ENCODE results near the gene CPZ.

CPZ gene

DNA sequence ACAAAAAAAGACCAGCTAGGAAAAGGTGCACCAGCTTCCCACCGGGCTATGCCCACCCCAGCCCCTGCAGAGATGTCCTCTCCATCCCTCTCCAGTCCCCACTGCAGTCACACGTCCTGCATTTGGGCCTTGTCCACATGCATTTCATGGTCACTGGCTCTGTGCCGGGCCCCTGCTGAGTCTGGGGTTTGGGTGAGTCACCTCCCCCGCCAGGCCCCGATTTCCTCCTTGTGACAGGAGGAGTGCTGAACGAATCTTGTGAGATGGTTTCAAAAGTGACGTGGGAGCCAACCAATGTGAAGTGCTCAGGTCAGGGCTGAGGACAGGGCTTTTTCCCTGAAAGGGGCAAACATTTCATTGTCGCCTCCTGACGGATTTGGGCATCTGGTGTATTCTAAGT is 7.1 kb downstream of the CPZ start:
- H3K4me1 ChIP-seq (ENCODE audit: insufficient read depth, low read length), result peaks cover 5% of the 10 kb centered on the region
- H3K9me3 ChIP-seq (ENCODE audit: low read length), result no peaks in the 10 kb centered on the region
- no peak overlapping the region for H3K9ac ChIP-seq (ENCODE audit: low read length)
- H3K27ac ChIP-seq (ENCODE audit: low read depth, low read length), result no peak overlapping the region
- no peaks in the 10 kb centered on the region for H3K36me3 ChIP-seq (ENCODE audit: insufficient read depth, low read length)
- no peaks in the 10 kb centered on the region for H3K27me3 ChIP-seq (ENCODE audit: control insufficient read depth in 1 of 2, insufficient read depth in 2 of 2, low read length in 2 of 2)
- no peak overlapping the region for H3K4me3 ChIP-seq (ENCODE audit: low read depth in 1 of 2, low read length in 2 of 2)

DNA sequence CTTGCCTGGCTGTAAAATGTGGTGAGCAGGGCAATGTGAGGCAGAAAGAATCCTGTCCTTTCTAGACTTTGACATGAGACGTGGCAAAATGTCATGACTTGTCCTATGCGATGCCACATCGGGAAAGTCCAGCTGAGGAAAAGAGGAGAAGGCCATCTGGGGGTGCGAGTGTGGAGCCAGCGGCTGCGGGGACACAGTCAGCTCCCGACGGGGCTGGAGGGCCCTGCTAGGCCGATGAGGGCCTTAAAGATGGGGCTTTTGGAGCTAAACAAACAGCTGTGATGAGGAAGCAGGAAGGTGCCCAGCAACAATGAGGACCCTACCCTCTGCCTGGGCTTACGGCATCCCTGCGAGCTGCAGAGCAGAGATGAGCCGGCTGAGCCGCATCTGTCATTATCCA is 7.7 kb downstream of the CPZ start:
- H3K9me3 ChIP-seq (ENCODE audit: low read length), result no peaks in the 10 kb centered on the region
- no peaks in the 10 kb centered on the region for H3K36me3 ChIP-seq (ENCODE audit: insufficient read depth, low read length)
- H3K27ac ChIP-seq (ENCODE audit: low read depth, low read length), result no peak overlapping the region
- H3K4me3 ChIP-seq (ENCODE audit: low read depth in 1 of 2, low read length in 2 of 2), result no peak overlapping the region
- H3K27me3 ChIP-seq (ENCODE audit: control insufficient read depth in 1 of 2, insufficient read depth in 2 of 2, low read length in 2 of 2), result no peaks in the 10 kb centered on the region
- no peak overlapping the region for H3K9ac ChIP-seq (ENCODE audit: low read length)
- H3K4me1 ChIP-seq (ENCODE audit: insufficient read depth, low read length), result peaks cover 5% of the 10 kb centered on the region

DNA sequence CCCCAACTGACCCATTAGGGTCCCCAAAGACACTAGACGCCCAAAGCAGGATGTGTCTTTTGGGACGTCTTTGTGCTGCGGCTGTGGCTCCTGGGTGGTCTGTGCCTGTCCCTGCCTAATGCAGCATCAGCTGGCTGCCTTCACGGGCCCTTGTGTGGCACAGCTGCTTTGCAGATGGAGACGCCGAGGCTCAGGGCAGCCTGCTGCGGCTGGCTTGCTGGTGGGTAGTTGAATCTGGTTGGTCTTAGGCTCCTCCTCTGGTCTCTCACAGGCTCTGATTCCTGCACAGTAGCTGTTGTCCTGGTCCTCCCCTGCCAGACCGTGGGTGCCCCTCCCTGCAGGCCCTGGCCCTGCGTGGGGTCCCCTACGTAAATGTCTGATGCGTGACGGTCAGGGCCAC is 8.1 kb downstream of the CPZ start:
- Histone ChIP-seq H3K4me1 (ENCODE audit: insufficient read depth, low read length) (peaks cover 5% of the 10 kb centered on the region), H3K27ac (ENCODE audit: low read depth, low read length) (no peak overlapping the region), H3K9ac (ENCODE audit: low read length) (no peak overlapping the region), H3K36me3 (ENCODE audit: insufficient read depth, low read length) (no peaks in the 10 kb centered on the region), H3K9me3 (ENCODE audit: low read length) (no peaks in the 10 kb centered on the region), H3K27me3 (ENCODE audit: control insufficient read depth in 1 of 2, insufficient read depth in 2 of 2, low read length in 2 of 2) (no peaks in the 10 kb centered on the region), H3K4me3 (ENCODE audit: low read depth in 1 of 2, low read length in 2 of 2) (no peak overlapping the region)

DNA sequence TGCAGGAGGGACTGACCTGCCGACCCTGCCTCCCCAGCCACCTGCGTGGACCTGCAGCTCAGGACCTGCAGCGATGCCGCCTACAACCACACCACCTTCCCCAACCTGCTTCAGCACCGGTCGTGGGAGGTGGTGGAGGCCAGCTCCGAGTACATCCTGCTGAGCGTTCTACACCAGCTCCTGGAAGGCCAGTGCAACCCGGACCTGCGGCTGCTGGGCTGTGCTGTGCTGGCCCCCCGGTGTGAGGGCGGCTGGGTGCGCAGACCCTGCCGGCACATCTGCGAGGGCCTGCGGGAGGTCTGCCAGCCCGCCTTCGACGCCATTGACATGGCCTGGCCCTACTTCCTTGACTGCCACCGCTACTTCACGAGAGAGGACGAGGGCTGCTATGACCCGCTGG is 8.5 kb downstream of the CPZ start:
- H3K4me1 ChIP-seq (ENCODE audit: insufficient read depth, low read length), result peaks cover 5% of the 10 kb centered on the region
- no peak overlapping the region for H3K9ac ChIP-seq (ENCODE audit: low read length)
- H3K27me3 ChIP-seq (ENCODE audit: control insufficient read depth in 1 of 2, insufficient read depth in 2 of 2, low read length in 2 of 2), result no peaks in the 10 kb centered on the region
- H3K36me3 ChIP-seq (ENCODE audit: insufficient read depth, low read length), result no peaks in the 10 kb centered on the region
- H3K4me3 ChIP-seq (ENCODE audit: low read depth in 1 of 2, low read length in 2 of 2), result no peak overlapping the region
- H3K9me3 ChIP-seq (ENCODE audit: low read length), result no peaks in the 10 kb centered on the region
- H3K27ac ChIP-seq (ENCODE audit: low read depth, low read length), result no peak overlapping the region

- Histone ChIP-seq H3K27ac (ENCODE audit: low read depth, low read length) (no peak overlapping the region), H3K36me3 (ENCODE audit: insufficient read depth, low read length) (no peaks in the 10 kb centered on the region), H3K4me1 (ENCODE audit: insufficient read depth, low read length) (peaks cover 5% of the 10 kb centered on the region), H3K4me3 (ENCODE audit: low read depth in 1 of 2, low read length in 2 of 2) (no peak overlapping the region), H3K27me3 (ENCODE audit: control insufficient read depth in 1 of 2, insufficient read depth in 2 of 2, low read length in 2 of 2) (peaks cover 0 to 3% of the 10 kb centered on the region in 2 donors), H3K9ac (ENCODE audit: low read length) (no peak overlapping the region), H3K9me3 (ENCODE audit: low read length) (no peaks in the 10 kb centered on the region)
Measured at GRCh38 chr4:8601556-8601955, 9.0 kb downstream of the CPZ start.

DNA sequence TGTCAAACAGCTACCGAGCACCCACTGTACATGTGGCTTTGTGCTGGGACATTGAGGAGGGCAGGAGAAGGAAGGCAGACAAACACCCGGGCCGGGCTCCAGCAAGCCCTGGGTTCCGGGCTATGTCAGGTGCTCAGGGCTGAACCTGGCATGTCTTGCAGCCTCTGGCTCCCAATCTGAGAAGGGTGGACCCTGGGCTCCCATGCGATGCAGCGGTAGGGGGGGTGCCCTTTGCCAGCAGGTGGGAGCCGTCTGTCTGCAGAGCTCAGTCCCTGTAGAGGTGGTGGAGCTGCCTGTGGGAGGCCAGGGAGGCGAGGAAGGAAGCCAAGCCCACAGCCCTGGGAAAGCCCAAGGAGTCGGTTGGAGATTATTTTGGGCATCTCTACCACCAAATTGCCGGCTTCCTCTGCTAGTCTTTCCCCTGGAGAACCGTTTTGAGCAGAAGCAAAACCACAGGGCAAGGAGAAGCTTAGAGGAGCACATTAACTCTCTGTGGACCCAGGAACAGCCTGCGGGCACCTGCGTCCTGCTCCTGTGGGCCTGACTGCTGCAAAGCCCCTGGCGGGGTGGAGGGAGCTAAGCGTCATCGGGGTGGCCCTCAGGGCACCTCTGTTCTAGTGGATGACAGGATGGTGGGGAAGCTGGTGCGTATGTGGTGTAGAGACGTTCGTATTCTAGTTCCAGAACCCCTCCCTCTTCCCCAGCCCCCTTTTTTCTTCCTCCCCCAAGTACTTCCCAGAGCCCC is 10.3 kb downstream of the CPZ start:
- Histone ChIP-seq H3K27me3 (ENCODE audit: control insufficient read depth in 1 of 2, insufficient read depth in 2 of 2, low read length in 2 of 2) (peaks cover 0 to 14% of the 10 kb centered on the region in 2 donors), H3K36me3 (ENCODE audit: insufficient read depth, low read length) (no peaks in the 10 kb centered on the region), H3K9me3 (ENCODE audit: low read length) (no peaks in the 10 kb centered on the region), H3K9ac (ENCODE audit: low read length) (no peak overlapping the region), H3K4me3 (ENCODE audit: low read depth in 1 of 2, low read length in 2 of 2) (no peak overlapping the region), H3K4me1 (ENCODE audit: insufficient read depth, low read length) (no peaks in the 10 kb centered on the region), H3K27ac (ENCODE audit: low read depth, low read length) (no peak overlapping the region)

DNA sequence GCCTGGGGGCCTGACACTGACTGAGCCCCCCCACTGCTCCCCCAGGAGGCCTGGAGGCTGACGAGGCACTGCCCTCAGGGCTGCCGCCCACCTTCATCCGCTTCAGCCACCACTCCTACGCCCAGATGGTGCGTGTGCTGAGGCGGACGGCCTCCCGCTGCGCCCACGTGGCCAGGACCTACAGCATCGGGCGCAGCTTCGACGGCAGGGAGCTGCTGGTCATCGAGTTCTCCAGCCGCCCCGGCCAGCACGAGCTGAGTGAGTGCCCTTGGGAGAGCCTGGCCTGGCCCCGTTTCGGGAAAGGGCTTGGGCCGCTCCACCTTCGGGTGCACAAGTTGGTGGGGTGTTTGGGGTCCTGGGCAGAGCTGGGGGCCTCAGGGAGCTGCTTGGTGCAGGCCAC is 11.4 kb downstream of the CPZ start:
- no peak overlapping the region for H3K27ac ChIP-seq (ENCODE audit: low read depth, low read length)
- H3K9ac ChIP-seq (ENCODE audit: low read length), result no peak overlapping the region
- peaks cover 0 to 18% of the 10 kb centered on the region in 2 donors for H3K27me3 ChIP-seq (ENCODE audit: control insufficient read depth in 1 of 2, insufficient read depth in 2 of 2, low read length in 2 of 2)
- no peaks in the 10 kb centered on the region for H3K9me3 ChIP-seq (ENCODE audit: low read length)
- no peaks in the 10 kb centered on the region for H3K4me1 ChIP-seq (ENCODE audit: insufficient read depth, low read length)
- no peaks in the 10 kb centered on the region for H3K36me3 ChIP-seq (ENCODE audit: insufficient read depth, low read length)
- H3K4me3 ChIP-seq (ENCODE audit: low read depth in 1 of 2, low read length in 2 of 2), result no peak overlapping the region

- Histone ChIP-seq H3K9me3 (ENCODE audit: low read length) (no peaks in the 10 kb centered on the region), H3K27ac (ENCODE audit: low read depth, low read length) (no peak overlapping the region), H3K9ac (ENCODE audit: low read length) (no peak overlapping the region), H3K36me3 (ENCODE audit: insufficient read depth, low read length) (no peaks in the 10 kb centered on the region), H3K27me3 (ENCODE audit: control insufficient read depth in 1 of 2, insufficient read depth in 2 of 2, low read length in 2 of 2) (peaks cover 0 to 18% of the 10 kb centered on the region in 2 donors), H3K4me3 (ENCODE audit: low read depth in 1 of 2, low read length in 2 of 2) (no peak overlapping the region), H3K4me1 (ENCODE audit: insufficient read depth, low read length) (no peaks in the 10 kb centered on the region)
Measured at GRCh38 chr4:8605289-8605688, 12.7 kb downstream of the CPZ start.

GRCh38 chr4:8606476-8606875 is 13.9 kb downstream of the CPZ start:
- Histone ChIP-seq H3K4me1 (ENCODE audit: insufficient read depth, low read length) (no peaks in the 10 kb centered on the region), H3K27me3 (ENCODE audit: control insufficient read depth in 1 of 2, insufficient read depth in 2 of 2, low read length in 2 of 2) (peaks cover 0 to 18% of the 10 kb centered on the region in 2 donors), H3K9ac (ENCODE audit: low read length) (no peak overlapping the region), H3K9me3 (ENCODE audit: low read length) (no peaks in the 10 kb centered on the region), H3K36me3 (ENCODE audit: insufficient read depth, low read length) (no peaks in the 10 kb centered on the region), H3K4me3 (ENCODE audit: low read depth in 1 of 2, low read length in 2 of 2) (no peak overlapping the region), H3K27ac (ENCODE audit: low read depth, low read length) (no peak overlapping the region)

DNA sequence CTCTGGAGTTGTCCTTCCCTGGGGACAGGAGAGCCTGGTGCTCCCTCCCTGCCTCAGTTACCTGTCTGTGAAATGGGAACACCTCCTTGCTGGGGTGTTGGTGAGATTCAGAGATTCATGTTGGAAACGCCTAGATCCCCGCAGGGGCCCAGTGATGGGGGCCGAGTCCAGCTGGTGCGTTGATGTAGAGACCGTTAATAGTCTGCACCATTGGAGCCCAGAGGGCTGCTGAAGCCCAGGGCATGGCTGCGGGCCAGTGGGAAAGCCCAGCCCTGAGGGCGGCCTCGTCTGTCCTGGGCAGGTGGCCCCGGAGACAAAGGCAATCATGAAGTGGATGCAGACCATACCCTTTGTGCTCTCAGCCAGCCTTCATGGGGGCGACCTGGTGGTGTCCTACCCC is 14.4 kb downstream of the CPZ start:
- no peaks in the 10 kb centered on the region for H3K36me3 ChIP-seq (ENCODE audit: insufficient read depth, low read length)
- no peak overlapping the region for H3K4me3 ChIP-seq (ENCODE audit: low read depth in 1 of 2, low read length in 2 of 2)
- H3K9ac ChIP-seq (ENCODE audit: low read length), result no peak overlapping the region
- H3K27ac ChIP-seq (ENCODE audit: low read depth, low read length), result no peak overlapping the region
- H3K9me3 ChIP-seq (ENCODE audit: low read length), result no peaks in the 10 kb centered on the region
- H3K27me3 ChIP-seq (ENCODE audit: control insufficient read depth in 1 of 2, insufficient read depth in 2 of 2, low read length in 2 of 2), result peaks cover 0 to 18% of the 10 kb centered on the region in 2 donors
- H3K4me1 ChIP-seq (ENCODE audit: insufficient read depth, low read length), result no peaks in the 10 kb centered on the region

DNA sequence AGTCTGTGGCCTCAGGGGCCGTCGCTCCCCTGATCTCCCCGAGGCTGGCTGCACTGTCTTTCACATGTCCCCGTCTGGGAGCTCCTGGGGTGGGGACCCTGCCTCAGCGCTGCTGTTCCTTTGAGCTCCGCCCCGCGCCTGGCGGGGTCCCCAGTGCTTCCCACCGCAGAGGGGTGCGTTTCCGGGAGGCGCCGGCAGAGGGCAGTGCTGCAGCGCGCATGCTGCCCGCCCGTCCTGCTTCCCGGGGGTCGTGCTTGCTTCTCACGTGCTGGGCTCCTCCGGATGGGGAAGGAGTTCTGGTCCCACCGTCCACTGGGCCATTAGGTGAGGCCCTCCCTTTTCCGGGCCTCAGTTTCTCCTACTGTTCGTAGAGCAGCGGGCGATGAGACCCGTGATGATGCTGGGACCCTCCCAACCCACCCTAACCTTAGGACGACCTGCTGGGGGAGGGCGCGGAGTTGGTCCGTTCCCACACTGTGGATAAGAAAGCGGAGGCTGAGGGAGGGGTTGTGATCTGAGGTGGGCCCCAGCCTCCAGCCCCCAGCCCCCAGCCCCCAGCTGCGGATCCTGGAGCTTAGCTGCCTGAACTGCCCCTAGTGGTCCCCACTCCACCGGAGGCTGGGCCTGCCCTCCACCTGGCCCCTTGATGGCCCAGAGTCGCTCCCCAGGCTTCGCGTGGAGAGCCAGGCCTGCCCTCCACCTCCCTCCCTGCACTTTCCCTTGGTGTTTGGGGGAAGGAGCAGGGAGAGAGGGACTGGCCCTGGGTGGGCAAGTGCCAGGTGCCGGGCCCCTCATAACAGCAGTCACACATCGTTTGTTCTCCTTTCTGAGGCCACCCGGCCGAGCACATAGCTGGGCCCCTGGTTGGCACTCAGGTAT is 15.3 kb downstream of the CPZ start:
- H3K4me1 ChIP-seq (ENCODE audit: insufficient read depth, low read length), result no peaks in the 10 kb centered on the region
- H3K27ac ChIP-seq (ENCODE audit: low read depth, low read length), result no peak overlapping the region
- H3K4me3 ChIP-seq (ENCODE audit: low read depth in 1 of 2, low read length in 2 of 2), result no peak overlapping the region
- peaks cover 0 to 18% of the 10 kb centered on the region in 2 donors for H3K27me3 ChIP-seq (ENCODE audit: control insufficient read depth in 1 of 2, insufficient read depth in 2 of 2, low read length in 2 of 2)
- no peak overlapping the region for H3K9ac ChIP-seq (ENCODE audit: low read length)
- no peaks in the 10 kb centered on the region for H3K36me3 ChIP-seq (ENCODE audit: insufficient read depth, low read length)
- no peaks in the 10 kb centered on the region for H3K9me3 ChIP-seq (ENCODE audit: low read length)
